Neutrophil (primary cell): Measurements from ENCODE around the gene ATP13A2.
"Not testable (repeated sequence)": the region's sequence is repeated elsewhere in the genome, so short reads cannot be mapped to it uniquely, and the experiment has no call there.

ENCODE experiments used
- H3K27ac ChIP-seq: fragments of 200-600 bp; sonication (generic); 2 replicates; pipeline ENCODE4 v1.5.1; 2016; ENCODE audit warnings: mild to moderate bottlenecking, moderate library complexity
- H3K27me3 ChIP-seq: fragments of 200-600 bp; sonication (generic); 2 replicates; pipeline ENCODE4 v1.6.0; 2016; ENCODE audit warnings: mild to moderate bottlenecking
- H3K36me3 ChIP-seq: fragments of 200-600 bp; sonication (generic); 2 replicates; pipeline ENCODE4 v1.5.1; 2017
- H3K4me1 ChIP-seq, 2 experiments: fragments of 200-600 bp in 1 of 2; sonication (generic) in 1 of 2; 1 replicate in 1 of 2; 2 replicates in 1 of 2; pipeline versions ENCODE4 v1.5.1 to v1.6.1; 2013 to 2016; ENCODE audit warnings: low read depth in 1 of 2, low read length in 1 of 2, mild to moderate bottlenecking in 1 of 2, moderate library complexity in 1 of 2; ENCODE audit not compliant: control insufficient read depth in 1 of 2, insufficient read depth in 1 of 2
- H3K4me3 ChIP-seq, 2 experiments: fragments of 200-600 bp in 1 of 2; sonication (generic) in 1 of 2; 1 replicate in 1 of 2; 2 replicates in 1 of 2; pipeline ENCODE4 v1.5.1; 2013 to 2016; ENCODE audit warnings: low read depth in 1 of 2, low read length in 1 of 2, mild to moderate bottlenecking in 1 of 2, moderate library complexity in 1 of 2
- H3K9me3 ChIP-seq: fragments of 200-600 bp; sonication (generic); 2 replicates; pipeline ENCODE4 v1.5.1; 2016
- CTCF ChIP-seq: fragments of 200-600 bp; sonication (generic); IDR thresholded peaks from 2 replicates; pipeline ENCODE4 v1.5.1; 2016; ENCODE audit warnings: antibody characterized with exemption

ATP13A2 gene

DNA sequence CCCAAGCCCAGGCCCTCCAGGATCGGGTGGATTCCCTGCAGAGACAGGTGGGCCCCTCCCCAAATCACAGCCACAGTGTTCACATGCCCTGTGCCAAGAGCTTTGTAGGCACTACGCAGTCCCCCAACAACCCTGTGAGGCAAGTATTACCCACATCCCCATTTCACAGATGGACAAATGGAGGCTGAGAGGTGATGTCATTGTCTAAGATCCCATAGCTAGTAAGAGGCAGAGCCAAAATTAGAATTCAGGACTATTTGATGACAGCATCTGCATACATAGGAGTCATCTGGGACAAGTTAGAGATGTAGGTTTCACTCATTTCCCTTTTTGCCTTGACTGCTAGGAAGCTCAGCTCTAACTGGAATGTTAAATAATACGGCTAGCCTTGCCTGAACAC, 43.4 kb downstream of the ATP13A2 start:
- Histone ChIP-seq H3K36me3 (no peaks in the 10 kb centered on the region), H3K4me3 (no peak overlapping the region), H3K9me3 (no peaks in the 10 kb centered on the region), H3K4me1 (no peaks in the 10 kb centered on the region), H3K27me3 (no peaks in the 10 kb centered on the region), H3K27ac (no peak overlapping the region)
- no peak for TF ChIP-seq CTCF

DNA sequence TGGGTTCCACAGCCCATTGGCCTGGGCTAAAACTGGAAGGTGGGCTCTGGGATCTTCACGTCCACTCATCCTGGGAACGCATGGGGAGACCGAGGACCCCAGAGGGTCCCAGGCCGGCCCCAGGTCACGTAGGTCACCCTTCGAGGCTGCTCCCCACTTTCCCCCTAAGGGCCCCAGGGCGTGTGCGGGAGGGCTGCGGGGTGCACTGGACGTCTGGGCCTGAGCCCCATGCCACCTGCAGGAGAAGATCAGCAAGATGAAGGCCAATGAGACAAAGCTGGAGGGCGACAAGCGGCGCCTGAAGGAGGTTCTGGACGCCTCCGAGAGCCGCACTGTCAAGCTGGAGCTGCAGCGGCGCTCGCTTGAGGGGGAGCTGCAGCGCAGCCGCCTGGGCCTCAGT, 43.8 kb downstream of the ATP13A2 start:
- TF ChIP-seq CTCF, result no peak
- Histone ChIP-seq H3K4me1 (no peaks in the 10 kb centered on the region), H3K4me3 (no peak overlapping the region), H3K27ac (no peak overlapping the region), H3K27me3 (no peaks in the 10 kb centered on the region), H3K9me3 (no peaks in the 10 kb centered on the region), H3K36me3 (no peaks in the 10 kb centered on the region)

DNA sequence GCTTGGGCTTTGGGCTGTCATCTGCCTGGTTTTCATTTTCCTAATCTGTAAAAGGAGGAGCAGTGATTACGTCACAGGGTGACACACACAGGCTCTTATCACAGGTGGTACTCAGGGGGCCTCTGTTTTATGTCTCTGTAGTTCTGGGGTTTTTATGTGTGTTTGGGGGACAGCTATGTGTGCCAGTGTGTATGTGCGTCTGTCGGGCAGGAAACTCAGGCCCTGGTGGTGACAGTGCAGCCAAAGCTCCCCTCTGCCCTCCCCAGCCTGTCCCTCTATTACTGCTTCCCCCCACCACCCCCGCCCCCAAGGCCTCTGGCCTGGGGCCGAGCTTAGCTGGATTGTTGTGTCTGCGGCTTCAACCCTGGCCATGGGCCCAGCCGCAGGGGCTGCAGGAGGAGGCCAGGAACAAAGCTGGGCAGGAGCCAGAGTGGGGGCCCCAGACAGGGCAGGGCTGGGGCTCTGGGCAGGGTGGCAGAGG, 44.6 kb downstream of the ATP13A2 start:
- no peak for TF ChIP-seq CTCF
- no peaks in the 10 kb centered on the region for H3K27me3 ChIP-seq
- no peak overlapping the region for H3K27ac ChIP-seq
- H3K36me3 ChIP-seq, result no peaks in the 10 kb centered on the region
- H3K4me3 ChIP-seq, result no peak overlapping the region
- H3K4me1 ChIP-seq, result no peaks in the 10 kb centered on the region
- H3K9me3 ChIP-seq, result no peaks in the 10 kb centered on the region

- no peaks in the 10 kb centered on the region for H3K27me3 ChIP-seq
- no peak for TF ChIP-seq CTCF
Measured at GRCh38 chr1:16966282-16966681, 45.4 kb downstream of the ATP13A2 start.

DNA sequence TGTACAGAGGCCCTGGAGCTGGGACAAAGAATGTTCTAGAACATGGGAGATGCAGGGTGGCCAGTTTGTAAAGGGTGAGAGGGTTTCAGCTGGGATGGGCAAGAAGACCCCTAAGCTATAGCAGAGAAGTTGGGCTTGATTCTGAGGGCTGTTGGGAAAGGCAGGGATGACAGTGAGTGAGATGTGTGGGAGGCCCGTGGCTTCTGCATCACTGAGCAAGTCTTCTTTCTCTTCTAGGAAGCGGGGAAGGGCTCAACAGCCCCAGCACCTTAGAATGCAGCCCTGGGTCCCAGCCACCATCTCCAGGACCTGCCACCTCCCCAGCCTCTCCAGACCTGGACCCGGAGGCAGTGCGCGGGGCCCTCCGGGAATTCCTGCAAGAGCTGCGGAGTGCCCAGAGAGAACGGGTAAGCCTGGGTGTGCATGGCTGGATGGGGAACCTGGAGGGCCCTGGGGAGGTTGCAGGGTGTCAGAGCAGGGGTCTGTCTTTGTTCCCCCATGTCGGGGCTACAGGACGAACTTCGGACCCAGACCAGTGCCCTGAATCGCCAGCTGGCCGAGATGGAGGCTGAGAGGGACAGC, 46.2 kb downstream of the ATP13A2 start:
- Histone ChIP-seq H3K27me3 (no peaks in the 10 kb centered on the region), H3K36me3 (no peaks in the 10 kb centered on the region), H3K9me3 (no peaks in the 10 kb centered on the region), H3K4me3 (no peak overlapping the region), H3K27ac (no peak overlapping the region), H3K4me1 (peaks cover 1% of the 10 kb centered on the region in 2 experiments)
- TF ChIP-seq CTCF, result no peak

More at GRCh38 chr1:16966282-16966681, 45.4 kb downstream of the ATP13A2 start:
- Histone ChIP-seq H3K4me1 (no peaks in the 10 kb centered on the region), H3K9me3 (no peaks in the 10 kb centered on the region), H3K36me3 (no peaks in the 10 kb centered on the region), H3K27ac (no peak overlapping the region), H3K4me3 (no peak overlapping the region)

- not testable (repeated sequence) for H3K4me3 ChIP-seq, H3K9me3 ChIP-seq, H3K4me1 ChIP-seq, H3K27me3 ChIP-seq, H3K36me3 ChIP-seq, H3K27ac ChIP-seq
Measured at GRCh38 chr1:16964169-16964568, 47.6 kb downstream of the ATP13A2 start.
